SKM-1 (cell line): ENCODE data around the gene AACS.

Experiments used
- DNase-seq: peaks from one replicate; lab custom pipeline; 2025; ENCODE audit not compliant: unreplicated experiment; lab: John Stamatoyannopoulos, UW

The AACS gene

GRCh38 chr12:125149160-125150108, 84.2 kb downstream of the AACS start:
- DNase-seq: no peak

- DNase-seq: no peak
Measured at GRCh38 chr12:125151284-125151683, 86.0 kb downstream of the AACS start.

GRCh38 chr12:125152463-125152862, 87.2 kb downstream of the AACS start:
- DNase-seq: no peak

GRCh38 chr12:125155366-125155765, 90.1 kb downstream of the AACS start:
- DNase-seq: no peak

GRCh38 chr12:125157177-125157576, 91.9 kb downstream of the AACS start:
- no peak for DNase-seq

GRCh38 chr12:125159702-125160101, 94.5 kb downstream of the AACS start:
- no peak for DNase-seq

- no peak for DNase-seq
Measured at GRCh38 chr12:125160281-125160955, 95.2 kb downstream of the AACS start.

GRCh38 chr12:125161712-125162022, 96.4 kb downstream of the AACS start:
- DNase-seq: no peak

- no peak for DNase-seq
Measured at GRCh38 chr12:125162489-125163028, 97.3 kb downstream of the AACS start.

GRCh38 chr12:125163148-125163547, 97.9 kb downstream of the AACS start:
- no peak for DNase-seq

- no peak for DNase-seq
Measured at GRCh38 chr12:125164541-125164940, 99.3 kb downstream of the AACS start.

- DNase-seq: no peak
Measured at GRCh38 chr12:125166041-125166440, 100.8 kb downstream of the AACS start.

GRCh38 chr12:125167658-125168057, 102.4 kb downstream of the AACS start:
- DNase-seq: no peak

GRCh38 chr12:125169451-125169850, 104.2 kb downstream of the AACS start:
- DNase-seq: no peak

GRCh38 chr12:125169870-125170269, 104.6 kb downstream of the AACS start:
- no peak for DNase-seq

- DNase-seq: no peak
Measured at GRCh38 chr12:125171267-125171666, 106.0 kb downstream of the AACS start.

GRCh38 chr12:125172231-125172850, 107.1 kb downstream of the AACS start:
- DNase-seq: no peak

- no peak for DNase-seq
Measured at GRCh38 chr12:125175576-125175975, 110.3 kb downstream of the AACS start.

GRCh38 chr12:125178222-125178621, 113.0 kb downstream of the AACS start:
- DNase-seq: no peak

- no peak for DNase-seq
Measured at GRCh38 chr12:125180144-125180543, 114.9 kb downstream of the AACS start.

- DNase-seq: no peak
Measured at GRCh38 chr12:125181107-125181506, 115.9 kb downstream of the AACS start.
